Embryonic facial prominence (tissue), 1 donor: Measurements from ENCODE around the gene CCDC92B.
"Not testable (repeated sequence)": the region's sequence is repeated elsewhere in the genome, so short reads cannot be mapped to it uniquely, and the experiment has no call there.

Source experiments
- DNase-seq: peaks from one replicate; pipeline ENCODE4 v3.0.0-alpha.2; 2016; ENCODE audit errors: extremely low spot score

CCDC92B gene

GRCh38 chr17:2689411-2690164, 59.9 kb downstream of the CCDC92B start:
- no peak for DNase-seq

- no peak for DNase-seq
Measured at GRCh38 chr17:2688351-2689342, 60.8 kb downstream of the CCDC92B start.

DNA sequence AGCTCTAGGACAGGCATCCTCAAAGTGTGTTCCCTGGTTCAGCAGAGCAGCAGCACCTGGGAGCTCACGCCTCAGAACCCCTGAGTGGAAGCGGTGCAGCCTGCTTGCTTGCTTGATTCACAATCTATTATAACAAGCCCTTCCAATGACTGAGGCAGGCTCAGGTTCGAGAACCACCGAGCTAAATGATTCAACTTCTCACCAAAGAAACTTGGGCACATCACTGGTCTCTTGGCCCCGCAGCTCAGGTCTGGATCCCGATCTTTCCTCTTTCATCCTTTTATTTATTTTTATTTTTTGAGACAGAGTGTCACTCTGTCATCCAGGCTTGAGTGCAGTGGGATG, 62.4 kb downstream of the CCDC92B start:
- no peak for DNase-seq

DNA sequence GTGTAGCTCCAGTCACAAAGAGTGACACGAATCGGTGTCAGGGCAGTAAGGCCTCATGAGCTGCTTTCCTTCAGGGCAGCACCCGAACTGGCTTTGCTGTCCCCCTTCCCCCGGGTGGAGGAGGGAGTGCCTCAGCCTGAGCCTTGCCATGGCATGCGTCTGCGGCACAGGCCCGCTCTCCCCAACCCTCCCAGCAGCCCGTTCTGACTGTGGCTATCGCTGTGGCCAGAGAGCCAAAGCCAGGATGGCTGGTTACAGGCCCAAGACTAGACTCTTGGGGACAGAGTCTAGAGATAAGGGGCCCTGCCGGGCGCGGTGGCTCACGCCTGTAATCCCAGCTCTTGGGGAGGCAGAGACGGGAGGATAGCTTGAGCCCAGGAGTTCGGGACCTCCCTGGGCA, 63.8 kb downstream of the CCDC92B start:
- no peak for DNase-seq

GRCh38 chr17:2684549-2684948, 64.9 kb downstream of the CCDC92B start:
- no peak for DNase-seq

- no peak for DNase-seq
Measured at GRCh38 chr17:2683912-2684311, 65.5 kb downstream of the CCDC92B start.

GRCh38 chr17:2682176-2682938, 67.1 kb downstream of the CCDC92B start:
- no peak for DNase-seq

DNA sequence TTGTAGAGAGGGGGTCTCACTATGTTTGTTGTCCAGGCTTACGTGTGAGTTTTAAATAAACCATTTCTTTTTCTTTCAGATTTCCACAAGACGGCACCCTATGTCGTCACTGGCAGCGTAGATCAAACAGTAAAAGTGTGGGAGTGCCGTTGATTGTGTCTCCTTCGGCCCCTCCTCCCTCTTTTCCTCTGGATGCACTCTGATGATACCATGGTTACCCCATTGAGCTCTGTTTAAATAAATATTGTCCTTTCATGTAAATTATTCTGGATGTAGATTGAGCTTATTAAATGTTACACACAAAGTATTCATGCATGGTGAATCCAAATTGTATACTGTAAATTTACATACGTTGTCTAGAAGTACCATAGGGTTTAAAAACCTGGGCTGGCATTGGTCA, 67.8 kb downstream of the CCDC92B start:
- DNase-seq = no peak

DNA sequence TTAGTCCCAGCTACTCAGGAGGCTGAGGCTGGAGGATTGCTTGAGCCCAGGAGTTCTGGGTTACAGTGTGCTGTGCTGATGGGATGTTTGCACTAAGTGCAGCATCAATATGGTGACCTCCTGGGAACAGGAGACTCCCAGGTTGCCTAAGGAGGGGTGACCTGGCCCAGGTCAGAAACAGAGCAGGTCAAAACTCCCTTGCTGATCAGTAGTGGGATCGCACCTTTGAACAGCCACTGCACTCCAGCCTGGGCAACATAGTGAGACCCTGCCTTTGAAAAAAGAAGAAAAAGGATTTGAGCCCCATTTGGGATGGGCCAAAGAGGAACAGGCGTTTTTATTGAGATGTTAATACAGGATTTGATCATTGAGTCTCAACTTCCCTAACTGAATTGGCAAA, 68.5 kb downstream of the CCDC92B start:
- DNase-seq = no peak

- DNase-seq = not testable (repeated sequence)
Measured at GRCh38 chr17:2679247-2679646, 70.2 kb downstream of the CCDC92B start.
